ENCODE results near the gene ZFP1. TPM values are rescaled to one million over a fixed set of nuclear protein-coding genes. Genes with fewer than 3 reads are reported as not detected.
A peak's percentile ranks its signal among the peaks of the same experiment; 100 is the strongest.

The ZFP1 gene
- total RNA-seq, 1 donor, result 7.0 TPM

DNA sequence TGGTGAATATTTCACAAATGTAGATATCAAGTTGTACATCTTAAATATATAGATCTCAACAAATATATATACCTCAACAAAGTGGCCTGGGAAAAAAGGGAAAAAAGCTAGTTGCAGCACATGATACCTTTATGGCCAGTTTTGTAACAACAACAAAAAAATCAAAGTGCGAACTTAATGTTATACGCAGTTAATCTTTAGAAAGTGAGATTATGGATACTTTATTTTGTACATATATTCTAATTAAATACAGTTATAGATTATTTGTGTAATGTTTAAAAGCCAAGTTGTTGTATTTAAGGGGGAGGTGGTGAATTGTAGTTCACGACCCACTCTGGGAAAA lies 385 bp upstream of the ZFP1 start:
- no peak for DNase-seq (ENCODE audit: low read depth in 2 of 3, low spot score in 2 of 3)

DNA sequence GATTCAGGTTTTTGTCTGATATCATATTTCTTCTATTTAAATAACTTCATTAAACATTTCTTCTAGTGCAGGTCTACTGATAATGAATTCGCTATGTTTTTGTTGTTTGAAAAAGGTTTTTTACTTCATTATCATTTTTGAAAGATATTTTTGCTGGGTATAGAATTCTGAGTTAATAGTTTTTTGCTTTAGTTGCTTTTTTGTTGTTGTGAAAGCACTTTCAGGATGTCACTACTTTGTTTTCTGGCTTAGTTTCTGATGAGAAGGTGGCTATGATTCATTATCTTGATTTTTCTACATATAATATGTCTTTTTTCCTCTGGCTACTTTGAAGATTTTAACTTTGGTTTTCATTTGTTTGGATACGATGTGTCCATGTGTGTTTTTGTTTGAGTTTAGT lies 3.5 kb downstream of the ZFP1 start:
- no peak for DNase-seq (ENCODE audit: low read depth in 2 of 3, low spot score in 2 of 3)

DNA sequence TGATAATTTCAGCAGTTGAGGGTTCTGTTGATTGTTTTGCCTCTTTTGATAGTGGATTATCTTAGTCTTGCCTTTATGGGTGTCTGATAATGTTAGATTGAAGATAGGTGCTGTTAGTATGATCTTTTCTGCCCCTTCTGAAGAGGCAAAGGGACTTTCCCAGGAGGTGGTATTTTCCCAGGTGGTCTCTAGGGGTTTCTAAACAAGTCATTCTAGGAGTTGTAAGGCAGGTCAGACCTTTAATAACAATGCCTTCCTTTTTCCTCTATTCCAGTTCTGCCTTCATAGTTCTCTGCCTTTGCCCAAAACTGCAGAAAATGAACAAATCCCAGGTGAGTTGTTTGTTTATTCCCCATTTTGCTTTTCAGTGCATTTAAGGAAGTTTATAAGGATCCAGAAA lies 4.3 kb downstream of the ZFP1 start:
- no peak for DNase-seq (ENCODE audit: low read depth in 2 of 3, low spot score in 2 of 3)

DNA sequence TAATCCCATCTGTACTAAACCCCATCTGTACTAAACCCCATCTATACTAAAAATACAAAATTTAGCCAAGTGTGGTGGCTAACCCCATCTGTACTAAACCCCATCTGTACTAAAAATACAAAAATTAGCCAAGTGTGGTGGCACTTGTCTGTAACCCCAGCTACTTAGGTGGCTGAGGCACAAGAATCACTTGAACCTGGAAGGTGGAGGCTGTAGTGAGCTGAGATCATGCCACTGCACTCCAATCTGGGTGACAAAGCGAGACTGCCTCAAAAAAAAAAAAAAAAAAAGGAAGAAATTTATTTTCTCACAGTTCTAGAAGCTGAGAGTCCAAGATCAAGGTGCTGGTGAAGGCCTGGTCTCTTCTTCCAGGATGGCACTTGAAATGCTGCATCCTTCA lies 12.1 kb downstream of the ZFP1 start:
- DNase-seq (ENCODE audit: low read depth in 2 of 3, low spot score in 2 of 3), result no peak

DNA sequence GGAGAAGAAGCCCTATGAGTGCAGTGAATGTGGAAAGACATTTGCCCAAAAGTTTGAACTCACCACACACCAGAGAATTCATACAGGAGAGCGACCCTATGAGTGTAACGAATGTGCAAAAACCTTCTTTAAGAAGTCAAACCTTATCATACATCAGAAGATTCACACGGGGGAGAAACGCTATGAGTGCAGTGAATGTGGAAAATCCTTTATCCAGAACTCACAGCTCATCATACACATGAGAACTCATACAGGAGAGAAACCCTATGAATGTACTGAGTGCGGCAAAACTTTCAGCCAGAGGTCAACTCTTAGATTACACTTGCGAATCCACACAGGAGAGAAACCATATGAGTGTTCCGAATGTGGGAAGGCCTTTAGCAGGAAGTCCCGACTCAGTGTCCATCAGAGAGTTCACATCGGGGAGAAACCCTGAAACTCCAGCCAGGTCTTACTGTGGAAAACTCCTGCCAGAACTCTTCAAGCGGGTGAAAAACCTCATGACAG lies 21.6 kb downstream of the ZFP1 start:
- DNase-seq (ENCODE audit: low read depth in 2 of 3, low spot score in 2 of 3), result no peak

DNA sequence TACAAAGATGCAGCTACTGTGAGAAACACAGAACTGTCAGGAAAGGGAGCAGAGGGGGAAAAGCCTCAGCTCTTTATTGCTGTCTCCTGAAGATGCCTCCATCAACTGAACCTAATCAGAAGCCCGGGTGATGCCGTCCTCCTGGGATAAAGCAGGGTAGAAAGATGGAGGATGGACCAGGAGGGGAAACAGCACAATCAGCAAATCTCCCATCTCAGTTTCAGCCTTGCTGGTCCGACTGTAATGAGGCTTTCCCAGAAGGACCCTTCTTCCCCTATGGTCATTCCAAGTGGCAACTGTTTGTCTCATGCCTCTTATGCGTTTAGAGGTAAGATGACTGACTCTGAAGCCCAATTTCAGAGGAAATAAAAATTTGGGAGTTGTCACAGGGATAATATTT lies 24.3 kb downstream of the ZFP1 start:
- DNase-seq (ENCODE audit: low read depth in 2 of 3, low spot score in 2 of 3), result no peak

DNA sequence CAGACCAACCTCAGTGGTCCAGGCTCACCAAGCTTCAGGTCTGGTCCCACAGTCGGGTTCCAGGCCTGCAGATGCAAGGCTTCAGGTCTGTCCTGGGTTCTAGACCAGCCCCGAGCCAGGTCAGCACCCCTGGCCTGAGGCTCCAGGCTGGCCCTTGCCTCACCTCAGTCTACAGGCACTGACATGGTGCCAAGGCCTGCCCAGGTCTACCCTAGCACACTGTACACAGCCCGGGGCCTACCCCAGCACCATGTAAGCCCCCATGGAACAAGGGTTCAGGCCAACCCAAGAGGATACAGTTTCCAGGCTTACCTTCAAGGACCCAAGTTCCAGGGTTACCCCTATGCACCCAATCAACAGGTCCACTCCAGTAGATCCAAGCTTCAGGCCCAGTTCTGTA lies 26.8 kb downstream of the ZFP1 start:
- no peak for DNase-seq (ENCODE audit: low read depth in 2 of 3, low spot score in 2 of 3)

DNA sequence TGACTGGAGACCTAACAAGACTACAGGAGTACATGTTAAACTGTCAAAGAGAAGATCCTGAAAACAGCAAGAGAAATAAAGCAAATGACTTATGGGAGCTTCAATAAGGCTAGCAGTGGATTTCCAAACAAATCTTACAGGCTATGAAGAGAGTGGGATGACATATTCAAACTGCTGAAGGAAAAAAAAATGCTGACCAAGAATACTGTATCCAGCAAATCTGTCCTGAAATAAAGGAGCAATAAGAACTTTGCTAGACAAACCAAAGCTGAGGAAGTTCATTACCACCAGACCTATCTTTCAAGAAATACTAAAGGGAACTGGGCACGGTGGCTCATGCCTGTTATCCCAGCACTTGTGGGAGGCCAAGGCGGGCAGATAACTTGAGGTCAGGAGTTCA lies 28.6 kb downstream of the ZFP1 start:
- DNase-seq (ENCODE audit: low read depth in 2 of 3, low spot score in 2 of 3), result no peak

DNA sequence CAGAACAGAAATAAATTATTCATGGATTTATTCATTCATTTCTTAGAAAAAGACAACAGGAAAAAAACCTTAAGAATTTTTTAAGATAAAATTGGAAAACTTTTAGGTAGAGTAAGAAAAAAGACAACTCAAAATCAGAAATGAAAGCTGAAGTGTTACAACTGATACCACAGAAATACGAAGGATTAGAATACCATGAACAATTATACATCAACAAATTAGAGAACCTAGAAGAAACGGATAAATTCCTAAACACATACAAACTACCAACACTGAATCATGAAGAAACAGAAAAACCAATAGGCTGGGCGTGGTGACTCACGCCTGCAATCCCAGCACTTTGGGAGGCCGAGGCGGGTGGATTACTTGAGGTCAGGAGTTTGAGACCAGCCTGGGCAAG lies 30.9 kb downstream of the ZFP1 start:
- no peak for DNase-seq (ENCODE audit: low read depth in 2 of 3, low spot score in 2 of 3)

DNA sequence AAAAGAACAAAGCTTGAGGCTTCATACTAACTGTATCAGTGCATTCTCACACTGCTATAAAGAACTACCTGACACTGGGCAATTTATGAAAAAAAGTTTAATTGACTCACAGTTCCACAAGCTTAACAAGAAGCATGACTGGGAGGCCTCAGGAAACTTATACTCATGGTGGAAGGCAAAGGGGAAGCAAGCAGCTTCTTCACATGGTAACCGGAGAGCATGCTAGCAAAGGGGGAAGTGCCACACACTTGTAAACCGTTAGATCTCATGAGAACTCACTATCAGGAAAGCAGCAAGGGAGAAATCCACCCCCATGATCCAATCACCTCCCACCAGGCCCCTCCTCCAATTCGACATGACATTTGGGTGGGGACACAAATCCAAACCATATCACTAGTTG lies 33.3 kb downstream of the ZFP1 start:
- DNase-seq (ENCODE audit: low read depth in 2 of 3, low spot score in 2 of 3), result peak in 1 of 3 donors; percentile 48

DNA sequence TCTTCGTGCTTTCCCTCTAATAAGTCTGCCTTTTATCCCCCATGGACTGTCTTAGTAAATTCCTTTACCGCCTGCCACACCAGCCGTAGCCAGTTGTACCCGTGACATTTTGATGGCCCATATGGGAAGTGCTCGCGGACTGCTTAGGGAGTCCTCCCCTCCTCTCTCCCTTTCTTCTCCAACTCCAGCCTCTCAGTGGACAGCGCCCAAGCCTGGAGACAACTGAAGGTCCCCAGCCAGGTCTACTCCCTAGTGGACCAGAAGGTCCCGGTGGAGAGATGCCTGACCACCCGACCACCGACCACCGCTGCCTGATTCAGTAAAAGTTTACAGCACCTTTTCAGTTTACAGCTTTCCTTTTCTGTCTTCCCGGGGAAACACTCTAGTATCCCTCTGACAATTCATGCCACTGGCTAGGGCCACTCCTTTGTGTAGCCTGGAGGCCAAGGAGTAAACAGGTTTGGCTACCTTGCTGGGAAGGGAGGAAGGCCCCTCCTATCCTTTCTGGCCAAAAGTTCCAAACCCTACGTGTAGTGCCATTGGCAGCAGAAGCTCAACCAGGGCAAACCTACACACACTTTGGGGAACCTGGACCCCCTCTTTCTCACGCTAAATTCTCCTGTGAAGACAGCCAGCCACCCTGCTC lies 40.6 kb downstream of the ZFP1 start:
- no peak for DNase-seq (ENCODE audit: low read depth in 2 of 3, low spot score in 2 of 3)

DNA sequence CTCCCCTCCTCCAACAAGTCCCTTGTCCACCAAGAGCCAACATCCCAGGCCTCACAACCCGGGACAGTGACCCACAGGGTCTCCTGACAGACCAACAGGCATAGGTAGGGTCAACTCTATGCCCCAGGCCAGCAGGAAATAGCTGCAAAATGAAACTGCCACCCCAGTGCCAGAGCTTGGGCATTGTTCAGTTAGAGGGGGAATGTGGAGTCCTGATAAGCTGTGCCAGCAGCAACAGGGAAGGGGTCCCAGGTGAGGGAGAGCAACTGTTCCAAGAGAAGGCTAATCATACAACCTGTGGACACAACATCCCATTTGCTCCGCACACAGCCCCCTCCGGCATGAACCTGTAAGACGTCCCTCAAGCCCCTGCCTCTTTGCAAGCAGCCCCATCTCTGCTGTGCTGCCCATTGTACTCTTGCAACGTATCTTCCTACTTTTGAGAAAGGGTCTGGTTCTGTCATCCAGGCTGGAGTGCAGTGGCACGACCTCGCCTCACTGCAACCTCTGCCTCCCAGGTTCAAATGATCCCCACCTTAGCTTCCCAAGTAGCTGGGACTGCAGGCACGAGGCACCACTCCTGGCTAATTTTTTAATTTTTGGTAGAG lies 41.4 kb downstream of the ZFP1 start:
- no peak for DNase-seq (ENCODE audit: low read depth in 2 of 3, low spot score in 2 of 3)

DNA sequence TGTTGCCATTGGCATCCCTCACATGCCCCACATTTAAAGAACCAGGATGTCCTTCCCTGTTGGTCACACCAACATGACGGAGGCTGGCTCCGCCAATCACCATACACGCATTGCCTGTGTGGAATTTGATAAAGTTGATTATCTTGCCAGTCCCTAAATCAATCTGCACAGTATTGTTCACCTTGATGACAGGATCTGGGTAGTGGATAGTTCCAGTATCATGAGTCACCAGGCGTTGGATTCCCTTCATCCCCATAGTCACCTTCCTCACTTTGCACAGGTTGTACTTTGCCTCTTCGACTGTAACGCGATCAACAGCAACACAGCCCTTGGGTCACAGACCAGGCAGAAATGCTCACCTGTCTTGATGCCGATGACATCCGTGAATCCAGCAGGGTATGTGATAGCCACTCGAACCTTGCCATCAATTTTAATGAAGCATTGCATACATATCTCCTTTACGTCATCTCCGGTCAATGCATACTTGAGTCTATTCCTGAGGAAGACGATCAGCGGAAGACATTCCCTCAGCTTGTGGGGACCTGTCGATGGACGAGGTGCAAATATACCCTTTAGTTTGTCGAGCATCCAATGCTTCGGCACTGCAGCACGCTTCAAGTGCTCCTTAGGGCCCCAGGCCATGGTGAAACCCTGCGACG lies 44.4 kb downstream of the ZFP1 start:
- no peak for DNase-seq (ENCODE audit: low read depth in 2 of 3, low spot score in 2 of 3)

DNA sequence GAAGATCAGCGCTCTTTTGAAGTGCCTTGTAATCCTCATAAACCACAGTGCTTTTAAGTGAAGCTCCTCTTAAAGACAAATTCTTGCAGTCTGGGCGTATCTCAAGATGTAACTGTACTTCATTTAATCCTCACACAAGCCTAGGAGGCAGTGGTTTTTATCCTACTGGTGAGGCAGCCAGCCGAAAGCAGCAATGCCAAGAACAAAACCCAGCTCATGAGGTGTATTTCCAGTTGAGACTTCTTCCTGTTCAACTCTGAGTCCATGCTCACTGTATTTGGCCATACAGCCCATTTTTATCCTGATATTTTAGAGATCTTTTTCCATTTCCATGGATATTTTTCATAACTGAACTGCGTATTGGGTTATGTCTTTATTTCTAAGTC lies 44.9 kb downstream of the ZFP1 start:
- DNase-seq (ENCODE audit: low read depth in 2 of 3, low spot score in 2 of 3), result no peak

DNA sequence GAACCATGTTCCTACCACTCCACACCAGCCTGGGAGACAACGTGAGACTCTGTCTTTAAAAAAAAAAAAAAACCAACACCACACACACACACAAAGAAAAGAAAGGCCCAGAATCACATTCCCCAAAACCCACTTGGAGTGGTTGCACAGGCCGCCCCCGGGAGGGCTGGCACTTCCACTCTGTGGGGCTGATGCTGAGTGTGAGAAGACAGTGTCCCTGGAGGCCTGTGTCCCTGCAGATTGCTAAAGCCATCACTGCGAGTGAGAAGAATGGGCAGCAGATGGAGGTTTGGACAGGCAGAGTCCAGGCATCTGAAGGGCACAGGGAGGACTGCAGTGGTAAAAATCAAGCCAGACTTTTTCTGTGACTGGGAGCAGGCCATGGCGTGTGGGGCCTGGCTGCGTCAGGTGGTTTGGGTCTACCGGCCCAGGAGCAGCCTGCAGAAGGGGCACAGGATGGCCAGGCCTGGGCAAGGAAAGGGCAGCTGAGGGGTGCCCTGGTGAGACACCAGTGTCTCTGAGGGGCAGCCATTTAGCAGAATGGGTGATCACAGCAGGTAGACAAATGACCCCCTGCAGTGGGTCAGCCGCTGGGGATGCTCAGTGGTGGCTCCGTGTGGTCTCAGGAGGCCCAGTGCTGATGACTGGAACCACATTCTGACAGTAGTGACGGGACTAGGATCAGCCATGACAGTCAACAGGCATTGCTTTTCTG lies 45.6 kb downstream of the ZFP1 start:
- no peak for DNase-seq (ENCODE audit: low read depth in 2 of 3, low spot score in 2 of 3)

DNA sequence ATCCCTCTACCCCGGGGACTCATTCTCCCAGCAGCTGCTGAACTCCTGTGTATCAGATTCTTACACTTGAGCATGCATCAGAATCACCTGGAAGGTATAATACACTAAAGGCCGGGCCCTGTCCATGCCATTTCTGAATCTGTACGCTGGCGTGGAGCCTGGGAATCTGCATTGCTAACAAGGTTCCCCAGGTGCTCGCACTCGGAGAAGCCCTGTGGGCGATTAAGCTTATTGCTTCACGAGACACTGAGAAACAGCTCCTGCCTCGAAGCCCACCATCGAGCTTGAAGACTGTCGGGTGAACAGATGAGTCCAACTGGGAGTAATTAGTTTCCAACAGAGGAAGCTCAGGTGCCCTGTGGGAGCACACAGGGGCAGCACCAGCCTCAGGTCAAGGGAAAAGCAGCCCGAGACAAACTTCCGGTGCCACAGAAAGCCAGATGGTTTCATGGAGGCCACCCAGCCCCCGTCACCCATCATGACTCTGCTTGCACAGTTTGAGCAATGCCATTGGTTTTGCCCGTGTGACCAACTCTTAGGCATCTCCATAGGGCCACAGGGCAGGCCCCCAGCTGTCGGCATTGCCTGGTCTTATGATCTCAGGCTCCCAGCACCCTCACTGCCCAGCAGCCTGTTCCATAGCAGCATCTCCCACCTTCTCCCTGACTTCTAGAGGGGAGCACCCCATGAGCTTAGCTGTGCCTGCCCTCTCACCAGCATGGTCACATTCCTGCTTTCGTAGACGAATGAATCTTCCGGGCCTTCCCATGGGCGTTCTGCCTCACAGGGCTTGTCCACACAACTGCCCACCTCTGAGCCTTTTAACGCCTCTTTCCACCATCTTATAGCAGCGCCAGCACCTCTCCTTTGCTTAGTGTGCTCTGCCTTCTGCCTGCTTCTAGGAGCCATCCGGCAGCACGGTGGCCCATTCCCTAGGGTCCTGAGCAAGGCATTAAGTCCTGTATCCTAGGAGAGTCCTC lies 47.8 kb downstream of the ZFP1 start:
- DNase-seq (ENCODE audit: low read depth in 2 of 3, low spot score in 2 of 3), result no peak

DNA sequence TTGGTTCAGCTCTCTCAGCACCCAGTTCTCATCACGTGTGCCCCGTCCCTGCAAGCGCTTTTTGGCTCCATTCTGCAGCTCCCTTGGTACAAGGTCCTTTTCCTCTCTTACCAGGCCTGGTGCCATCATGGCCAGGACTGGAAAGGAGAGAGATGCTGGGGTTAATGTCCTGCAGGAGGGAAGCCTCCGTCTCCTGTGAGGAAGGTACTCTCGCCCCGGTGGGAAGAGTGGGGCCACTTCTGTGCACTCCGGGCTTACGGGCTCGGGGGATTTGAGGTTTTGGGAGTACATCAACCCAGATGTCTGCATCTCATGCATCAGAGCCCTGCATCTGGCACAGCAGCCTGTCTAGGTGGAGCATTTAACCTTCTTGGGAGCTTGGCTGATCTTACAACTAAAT lies 48.5 kb downstream of the ZFP1 start:
- DNase-seq (ENCODE audit: low read depth in 2 of 3, low spot score in 2 of 3), result no peak

DNA sequence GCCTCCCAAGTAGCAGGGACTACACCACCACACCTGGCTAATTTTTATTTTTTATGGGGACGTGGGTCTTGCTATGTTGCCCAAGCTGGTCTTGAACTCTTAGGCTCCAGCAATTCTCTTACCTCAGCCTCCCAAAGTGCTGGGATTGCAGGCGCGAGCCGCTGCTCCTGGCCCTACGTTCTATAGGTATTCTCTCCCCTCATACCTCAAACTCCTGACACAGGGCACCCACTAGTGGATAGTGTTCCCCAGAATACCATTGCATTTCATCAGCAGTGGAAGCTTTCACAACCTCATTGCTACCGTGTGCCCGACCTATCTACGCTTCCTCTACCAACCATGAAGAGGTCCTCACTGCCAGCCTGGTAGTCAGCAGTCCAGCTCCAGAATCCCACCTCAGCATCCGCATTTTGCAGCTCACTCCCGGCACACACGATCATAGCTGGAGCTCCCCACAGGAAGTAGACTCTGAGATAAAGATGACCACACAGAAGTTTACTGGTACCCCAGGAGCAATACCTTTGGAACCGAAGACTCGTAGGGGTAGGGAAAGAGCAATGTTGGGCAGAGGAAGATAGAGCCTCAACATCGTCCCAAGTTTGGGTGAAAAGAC lies 49.3 kb downstream of the ZFP1 start:
- peak in 1 of 3 donors; percentile 23 for DNase-seq (ENCODE audit: low read depth in 2 of 3, low spot score in 2 of 3)

DNA sequence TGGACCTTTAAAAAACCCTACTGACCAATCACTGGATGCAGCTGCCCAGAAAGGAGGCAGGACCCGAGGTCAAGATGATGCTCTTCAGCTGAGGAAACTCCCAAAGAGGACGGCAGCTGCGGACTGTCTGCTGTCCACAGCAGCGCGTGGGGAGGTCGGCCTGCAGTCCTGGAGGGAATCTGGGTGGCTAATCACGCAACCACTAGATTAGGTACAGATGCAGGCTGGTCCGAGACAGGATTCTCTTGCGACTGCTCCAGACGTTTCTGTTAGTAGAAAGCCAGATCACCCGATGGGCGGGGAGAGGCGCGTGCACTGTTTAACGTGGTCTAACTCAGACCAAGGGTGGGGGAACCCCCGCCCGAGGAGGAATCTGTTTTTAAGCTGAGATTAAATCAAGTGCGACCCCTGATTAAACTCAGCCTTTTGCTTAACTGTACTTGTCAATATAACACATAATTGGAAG lies 49.8 kb downstream of the ZFP1 start:
- DNase-seq (ENCODE audit: low read depth in 2 of 3, low spot score in 2 of 3), result no peak

DNA sequence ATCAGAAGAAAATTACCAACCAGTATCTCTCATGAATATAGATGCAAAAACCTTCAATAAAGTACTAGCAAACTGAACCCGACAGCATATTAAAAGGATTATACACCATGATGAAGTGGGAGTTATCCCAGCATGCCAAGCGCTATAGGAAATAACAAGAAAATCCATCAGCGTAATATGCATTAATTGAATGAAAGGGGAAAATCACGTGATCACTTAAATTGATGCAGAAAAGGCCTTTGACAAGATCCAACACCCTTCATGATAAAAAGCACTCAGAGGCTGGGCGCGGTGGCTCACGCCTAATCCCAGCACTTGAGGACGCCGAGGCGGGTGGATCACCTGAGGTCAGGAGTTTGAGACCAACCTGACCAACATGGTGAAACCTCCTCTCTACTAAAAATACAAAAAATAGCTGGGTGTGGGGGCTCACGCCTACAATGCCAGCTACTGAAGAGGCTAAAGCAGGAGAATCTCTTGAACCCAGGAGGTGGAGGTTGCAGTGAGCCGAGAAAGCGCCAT lies 53.8 kb downstream of the ZFP1 start:
- no peak for DNase-seq (ENCODE audit: low read depth in 2 of 3, low spot score in 2 of 3)

All from hematopoietic multipotent progenitor cell (in vitro differentiated cells).